Hindlimb muscle (tissue), 1 donor: ENCODE measurements around the gene CCDC70. TPM values are rescaled to one million over a fixed set of nuclear protein-coding genes. Genes with fewer than 3 reads are reported as not detected.

Experiments
- DNase-seq: peaks from one replicate; pipeline ENCODE4 v3.0.0-alpha.2; 2013
- polyA plus RNA-seq: library from polyadenylated mRNA; unstranded; fragments of 120-200 nt; gene quantifications from one replicate; pipeline ENCODE4 v1.2.1, GENCODE V29; 2013; ENCODE audit not compliant: insufficient read length

The CCDC70 gene
- polyA plus RNA-seq, 1 donor: not detected

DNA sequence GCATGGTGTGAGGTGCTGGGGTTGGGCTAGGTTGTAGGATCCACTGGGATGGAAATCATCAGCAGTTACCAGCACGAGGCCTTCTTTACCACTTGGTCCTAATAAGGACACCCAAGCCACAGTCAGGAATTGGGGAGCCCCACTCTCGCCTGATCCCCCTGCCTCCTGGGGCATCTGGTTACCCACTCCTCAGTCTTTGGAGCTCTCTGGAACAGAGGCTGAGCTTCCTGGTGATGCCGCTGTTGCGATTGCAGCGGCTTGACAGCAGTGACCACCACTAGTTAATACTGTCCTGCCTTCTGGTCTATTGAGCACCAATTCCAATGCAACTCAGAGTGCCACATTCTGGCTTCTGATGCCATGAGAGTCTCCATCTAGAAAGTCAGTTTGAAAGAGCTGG is 30.2 kb upstream of the CCDC70 start:
- no peak for DNase-seq

DNA sequence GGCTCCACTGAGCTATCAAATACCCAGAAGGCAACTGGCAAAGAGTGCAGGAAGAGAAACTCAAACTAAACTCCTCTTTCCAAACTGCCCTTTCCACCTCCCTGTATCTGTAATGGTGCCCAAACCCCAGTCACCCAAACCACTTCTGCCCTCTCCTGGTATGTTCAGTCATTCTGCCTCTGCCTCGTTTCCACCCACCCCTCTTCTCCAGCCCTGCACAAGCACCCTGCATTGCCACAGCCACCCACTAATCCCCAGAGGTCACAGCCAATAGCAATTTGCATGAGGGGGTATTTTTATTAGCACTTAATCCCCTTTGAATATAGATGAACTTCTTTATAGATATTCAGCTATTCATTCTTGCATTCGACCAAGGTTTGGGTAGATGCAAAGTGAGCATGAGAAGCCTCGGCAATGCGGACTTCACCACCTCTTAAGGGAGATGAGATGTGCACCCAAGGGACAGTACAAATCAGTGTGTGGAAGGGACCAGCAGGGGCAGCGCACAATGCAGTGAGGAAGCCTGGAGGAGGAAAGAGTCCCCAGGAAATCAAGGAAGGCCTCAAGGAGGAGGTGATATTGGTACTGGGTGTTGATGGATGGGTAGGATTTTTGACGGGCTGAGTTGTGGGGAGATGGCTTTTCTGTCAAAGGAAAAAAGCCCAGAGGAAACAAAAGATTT is 29.2 kb upstream of the CCDC70 start:
- no peak for DNase-seq

- no peak for DNase-seq
Measured at GRCh38 chr13:51833980-51834379, 27.8 kb upstream of the CCDC70 start.

DNA sequence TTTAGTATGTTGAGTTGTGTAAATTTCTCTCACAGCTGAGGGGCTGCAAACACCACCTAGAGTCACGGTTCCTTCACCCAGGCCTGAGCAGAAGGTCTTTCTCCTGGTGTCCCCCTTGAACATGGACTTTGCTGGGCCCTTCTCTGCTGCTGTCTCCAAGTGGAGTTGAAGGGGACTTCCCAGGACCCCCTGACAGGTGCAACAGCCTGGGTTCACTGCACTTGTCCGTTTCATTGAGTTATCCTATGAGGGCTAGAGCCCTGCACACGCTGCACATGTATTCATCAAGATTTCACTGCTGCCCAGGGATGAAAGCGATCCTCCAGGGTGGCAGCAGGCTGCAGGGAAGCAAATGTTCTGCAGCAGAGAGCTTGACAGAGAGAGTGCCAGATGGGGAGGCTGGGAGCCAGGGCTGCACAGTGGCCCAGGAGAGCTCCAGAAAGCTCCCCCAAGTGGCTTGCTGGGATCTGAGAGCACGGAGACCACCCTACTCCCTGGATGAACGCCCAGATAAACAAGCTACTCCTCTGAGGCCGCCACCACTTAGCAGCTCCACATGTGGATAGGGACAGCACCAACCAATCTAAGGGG is 27.1 kb upstream of the CCDC70 start:
- no peak for DNase-seq

GRCh38 chr13:51837016-51837415 is 24.8 kb upstream of the CCDC70 start:
- no peak for DNase-seq

- no peak for DNase-seq
Measured at GRCh38 chr13:51838240-51838846, 23.4 kb upstream of the CCDC70 start.

DNA sequence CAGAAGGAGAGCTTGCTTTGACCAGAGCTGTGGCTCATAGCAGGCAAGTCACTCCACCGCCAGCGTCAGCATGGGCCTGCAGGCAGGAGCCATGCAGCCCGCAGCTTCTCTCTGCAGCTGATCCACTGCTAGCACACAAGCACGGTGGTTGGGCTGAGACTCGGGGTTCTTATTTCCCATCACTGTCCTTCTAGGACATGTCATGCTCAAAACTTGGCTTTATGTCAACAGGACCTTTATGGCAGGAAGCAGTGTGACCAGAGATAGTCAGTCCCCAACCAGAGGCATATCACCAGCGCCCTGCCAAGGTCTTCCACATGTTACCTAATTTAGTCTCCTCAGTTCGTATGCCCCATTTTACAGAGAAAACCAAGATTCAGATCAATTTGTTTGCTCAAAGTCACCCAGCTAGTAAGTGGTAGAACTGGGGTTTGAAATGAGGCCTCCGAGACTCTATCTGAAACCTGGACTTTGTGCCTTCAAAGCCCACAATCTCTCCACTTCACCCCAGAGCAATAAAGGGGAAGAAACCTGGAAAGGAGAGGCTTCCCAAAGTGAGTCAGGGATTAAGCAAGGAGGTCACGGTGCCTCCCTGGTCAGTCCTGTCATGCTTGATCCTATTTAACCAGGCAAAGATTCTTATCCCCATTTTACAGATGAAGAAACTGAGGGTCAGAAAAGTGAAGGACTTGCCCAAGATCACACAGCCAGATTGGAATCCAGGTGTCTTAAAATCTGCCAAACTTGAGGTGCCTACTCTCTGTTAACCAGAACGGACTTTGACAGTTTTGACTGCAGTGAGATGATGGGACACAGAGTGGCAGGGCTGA is 21.8 kb upstream of the CCDC70 start:
- no peak for DNase-seq

GRCh38 chr13:51840917-51841316 is 20.9 kb upstream of the CCDC70 start:
- no peak for DNase-seq

- no peak for DNase-seq
Measured at GRCh38 chr13:51841732-51842131, 20.0 kb upstream of the CCDC70 start.

DNA sequence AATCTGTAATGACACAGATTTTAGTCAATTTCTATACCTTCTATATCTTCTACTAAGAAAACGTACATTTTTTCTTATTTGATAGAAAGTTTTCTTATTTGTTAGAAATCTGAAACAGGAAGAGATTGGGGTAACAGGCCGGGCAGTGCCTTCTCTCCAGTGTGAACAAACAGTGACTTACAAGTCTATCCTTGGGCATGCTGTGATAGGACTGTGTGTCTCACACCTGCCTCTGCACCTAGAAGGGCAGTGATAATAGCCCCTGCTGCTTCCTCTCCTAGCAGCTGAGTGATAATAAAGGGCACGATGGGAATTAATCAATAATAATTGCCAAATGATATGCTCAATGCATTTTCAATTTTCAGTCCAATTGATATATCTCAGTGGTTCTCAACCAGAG is 18.2 kb upstream of the CCDC70 start:
- DNase-seq: no peak

DNA sequence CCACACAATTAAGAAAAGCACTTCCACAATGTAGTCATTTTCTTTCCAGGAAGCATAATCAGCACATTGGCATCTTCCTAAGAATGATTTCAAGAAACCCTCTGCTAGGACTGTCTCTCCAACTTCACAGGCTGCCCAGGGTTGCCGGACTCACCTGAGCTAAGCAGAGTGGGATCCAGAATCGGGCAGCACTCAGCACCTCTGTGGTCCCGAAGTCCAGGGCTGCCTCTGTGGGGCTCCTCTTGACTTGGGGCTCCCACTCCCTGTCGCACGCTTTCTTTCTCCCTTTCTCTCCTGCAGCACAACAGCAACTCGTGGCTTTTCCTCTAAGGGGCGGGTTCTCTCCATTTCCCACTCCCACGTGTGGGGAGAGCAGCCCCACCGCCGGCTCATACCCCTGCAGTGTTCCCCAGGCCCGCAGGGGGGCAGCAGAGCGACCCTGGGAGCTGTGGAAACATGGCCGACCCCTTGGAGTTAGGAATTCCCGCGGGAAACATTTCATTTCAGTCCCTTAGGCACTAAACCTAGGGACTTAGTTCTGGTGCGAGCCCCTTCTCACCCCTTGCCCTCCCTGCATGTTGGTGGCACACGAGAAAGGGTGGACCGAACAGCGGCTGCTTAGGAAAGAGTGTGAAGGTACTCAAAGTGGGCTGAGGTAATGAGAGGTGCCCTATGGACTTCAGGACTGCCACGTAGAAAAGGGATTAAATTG is 16.8 kb upstream of the CCDC70 start, which contains the start of gene TMEM272:
Gene TMEM272, minus strand, starts transcription at position 316 of the 712 bp plus-strand sequence. CDS start 6,647 bp downstream, outside the sequence.
- DNase-seq: no peak

DNA sequence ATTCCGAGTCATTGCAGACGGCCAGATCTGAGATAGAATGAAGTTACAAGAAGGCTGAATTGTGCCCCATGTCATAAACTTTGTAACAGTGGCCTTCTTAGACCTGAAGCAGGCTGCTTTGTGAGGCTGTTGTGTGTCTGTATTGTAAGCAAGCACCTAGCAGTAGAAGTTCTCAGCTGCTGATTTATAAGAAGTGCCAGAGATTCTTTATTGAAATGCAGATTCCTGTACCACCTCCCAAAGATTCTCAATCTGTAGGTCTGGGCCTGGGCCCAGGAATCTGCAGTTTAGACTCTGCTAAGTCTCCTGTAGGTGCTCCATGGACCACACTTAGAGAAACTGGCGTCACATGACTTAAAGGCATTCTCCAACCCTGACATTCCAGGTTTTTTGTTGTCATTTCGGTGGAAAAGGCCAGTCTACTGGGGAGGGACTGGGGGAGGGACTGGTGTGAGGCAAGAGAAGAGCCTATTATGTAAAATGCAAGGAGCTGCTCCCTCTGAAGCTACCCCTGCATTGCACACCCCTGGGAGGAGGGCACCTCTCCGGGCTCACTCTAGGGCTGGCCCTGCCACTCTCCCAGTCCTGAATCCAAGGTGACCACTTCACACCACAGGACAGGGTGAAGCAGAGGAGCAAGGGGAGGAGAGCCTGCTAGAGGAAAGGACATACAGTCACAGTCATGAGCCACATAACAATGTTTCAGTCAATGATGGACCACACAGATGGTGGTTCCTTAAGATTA is 16.0 kb upstream of the CCDC70 start:
- no peak for DNase-seq

DNA sequence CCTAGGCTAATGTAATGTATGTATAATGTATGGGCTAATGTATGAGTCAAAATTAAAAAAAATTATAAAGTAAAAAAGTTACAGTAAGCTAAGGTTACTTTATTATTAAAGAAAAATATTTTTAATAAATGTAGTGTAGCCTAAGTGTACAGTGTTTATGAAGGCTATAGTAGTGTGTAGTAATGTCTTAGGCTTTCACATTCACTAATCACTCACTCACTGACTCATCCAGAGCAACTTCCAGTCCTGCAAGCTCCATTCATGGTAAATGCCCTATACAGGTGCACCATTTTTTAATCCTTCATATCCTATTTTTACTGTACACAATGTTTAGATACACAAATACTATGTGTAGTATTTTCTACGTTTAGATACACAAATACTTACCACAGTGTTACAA is 15.0 kb upstream of the CCDC70 start:
- DNase-seq: no peak

GRCh38 chr13:51848674-51849073 is 13.1 kb upstream of the CCDC70 start:
- no peak for DNase-seq

- DNase-seq: no peak
Measured at GRCh38 chr13:51849145-51850101, 12.3 kb upstream of the CCDC70 start.

DNA sequence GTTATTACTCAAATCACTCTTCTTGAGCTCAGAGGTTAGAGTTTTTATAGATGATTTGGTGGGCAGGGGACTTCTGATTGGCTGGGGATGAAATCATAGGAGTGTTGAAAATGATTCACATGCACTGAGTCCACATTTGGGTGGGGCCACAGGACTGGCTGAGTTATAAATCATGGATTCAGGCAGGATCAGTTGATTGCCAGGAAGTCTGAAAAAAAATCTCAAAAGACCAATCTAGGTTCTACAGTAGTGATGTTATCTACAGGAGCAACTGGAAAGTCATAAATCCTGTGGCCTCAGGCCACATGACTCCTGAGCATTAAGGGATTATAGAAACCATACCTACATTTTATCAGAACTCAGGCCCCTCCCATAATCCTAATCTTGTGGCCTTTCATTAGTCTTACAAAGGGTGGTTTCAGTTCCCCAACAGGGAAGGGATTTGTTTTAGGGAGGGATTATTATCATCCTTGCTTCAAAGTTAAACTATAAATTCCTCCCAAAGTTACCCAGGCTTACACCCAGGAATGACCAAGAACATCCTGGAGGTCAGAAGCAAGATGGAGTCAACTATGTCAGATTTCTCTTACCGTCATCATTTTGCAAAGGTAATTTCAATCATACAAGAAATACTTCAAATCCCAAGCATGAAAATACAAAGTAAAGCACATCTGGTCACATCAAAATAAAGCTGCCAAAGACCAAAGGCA is 5.6 kb upstream of the CCDC70 start:
- no peak for DNase-seq

GRCh38 chr13:51856998-51857397 is 4.8 kb upstream of the CCDC70 start:
- DNase-seq: no peak

- no peak for DNase-seq
Measured at GRCh38 chr13:51858433-51859247, 3.1 kb upstream of the CCDC70 start.

DNA sequence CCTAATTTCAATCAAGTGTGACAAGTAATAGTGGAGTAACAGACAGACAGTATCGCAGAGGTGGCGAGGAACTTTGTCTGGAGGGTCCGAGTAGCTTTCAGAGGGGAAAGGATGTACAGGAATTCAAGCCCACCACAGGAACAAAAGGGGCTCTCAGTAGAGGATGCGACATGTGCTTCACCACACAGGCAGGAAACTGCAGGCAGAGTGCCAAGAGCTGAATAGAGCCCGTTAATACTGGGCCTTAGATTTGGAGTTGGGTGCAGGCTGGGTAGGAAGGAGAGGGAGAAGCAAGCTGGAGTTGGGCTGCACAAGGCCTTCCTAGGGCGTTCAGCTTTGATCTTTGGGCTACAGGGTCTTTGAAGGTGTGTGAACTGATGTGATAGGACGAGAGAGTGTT is 1.2 kb downstream of the CCDC70 start:
- no peak for DNase-seq
